IPS-20b (cell line): Measurements from ENCODE around the gene ZSCAN5C.
"Not testable (repeated sequence)": the region's sequence is repeated elsewhere in the genome, so short reads cannot be mapped to it uniquely, and the experiment has no call there.

Experiments used
- H3K27ac ChIP-seq: one replicate; pipeline ENCODE4 v1.5.1; 2013; ENCODE audit warnings: low read length
- H3K27me3 ChIP-seq: 2 replicates; pipeline ENCODE4 v1.6.1; 2013; ENCODE audit warnings: mild to moderate bottlenecking, low read length, inconsistent platforms; ENCODE audit not compliant: insufficient read depth
- H3K36me3 ChIP-seq: 2 replicates; pipeline ENCODE4 v1.6.1; 2013; ENCODE audit warnings: low read depth, mild to moderate bottlenecking, inconsistent platforms, low read length, moderate library complexity; ENCODE audit not compliant: insufficient read depth
- H3K4me1 ChIP-seq: 2 replicates; pipeline ENCODE4 v1.6.1; 2013; ENCODE audit warnings: mild to moderate bottlenecking, control low read depth, inconsistent platforms, low read length, moderate library complexity; ENCODE audit not compliant: insufficient read depth
- H3K4me3 ChIP-seq: 2 replicates; pipeline ENCODE4 v1.5.1; 2013; ENCODE audit warnings: mild to moderate bottlenecking, low read length, inconsistent platforms
- H3K9ac ChIP-seq: 2 replicates; pipeline ENCODE4 v1.6.1; 2013; ENCODE audit warnings: low read depth, mild to moderate bottlenecking, inconsistent platforms, low read length, moderate library complexity
- H3K9me3 ChIP-seq: 2 replicates; pipeline ENCODE4 v1.6.1; 2013; ENCODE audit warnings: mild to moderate bottlenecking, low read depth, low read length, inconsistent platforms; ENCODE audit not compliant: insufficient read depth

ZSCAN5C gene

DNA sequence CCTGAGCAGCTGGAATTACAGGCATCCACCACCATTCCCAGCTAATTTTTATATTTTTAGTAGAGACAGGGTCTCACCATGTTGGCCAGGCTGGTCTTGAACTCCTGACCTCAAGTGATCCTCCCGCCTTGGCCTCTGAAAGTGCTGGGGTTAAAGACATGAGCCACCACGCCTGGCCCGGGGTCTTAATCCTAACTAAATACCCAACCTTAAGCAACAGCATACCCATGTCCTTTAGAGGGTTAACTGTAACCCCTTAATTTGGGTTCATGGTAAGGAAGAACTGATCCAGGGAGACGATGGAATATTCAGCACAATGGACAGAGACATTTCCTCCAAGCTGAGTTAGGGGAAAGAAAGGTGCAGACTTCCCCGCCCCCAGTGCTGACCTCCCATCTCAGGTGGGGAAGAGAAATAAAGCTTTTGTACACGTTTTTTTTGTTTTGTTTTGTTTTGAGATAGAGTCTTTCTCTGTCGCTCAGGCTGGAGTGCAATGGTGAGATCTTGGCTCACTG lies 35.0 kb upstream of the ZSCAN5C start:
- no peaks in the 10 kb centered on the region for H3K4me1 ChIP-seq
- no peak overlapping the region for H3K4me3 ChIP-seq
- no peak overlapping the region for H3K9ac ChIP-seq
- H3K27me3 ChIP-seq = no peaks in the 10 kb centered on the region
- no peaks in the 10 kb centered on the region for H3K9me3 ChIP-seq
- H3K36me3 ChIP-seq = no peaks in the 10 kb centered on the region
- no peak overlapping the region for H3K27ac ChIP-seq

DNA sequence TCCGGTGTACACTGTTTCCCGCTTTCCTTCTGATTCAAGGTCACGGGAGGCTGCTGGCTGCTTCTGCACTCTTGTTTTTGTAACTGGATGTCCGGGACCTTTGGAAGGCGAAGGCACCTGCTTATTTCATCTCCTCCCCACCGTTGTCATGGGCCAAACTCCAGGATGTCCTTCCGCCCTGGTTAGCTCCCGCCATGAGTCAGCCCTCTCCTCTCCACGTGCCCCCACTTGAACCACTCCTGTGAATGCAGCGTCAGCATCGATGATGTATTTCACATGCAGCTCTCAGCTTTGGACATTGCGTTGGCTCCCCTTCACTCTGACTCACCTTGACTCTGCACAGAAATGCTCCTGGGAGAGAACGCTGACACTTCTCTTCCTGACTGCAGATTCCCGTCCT lies 31.8 kb upstream of the ZSCAN5C start:
- Histone ChIP-seq H3K36me3 (no peaks in the 10 kb centered on the region), H3K9me3 (no peaks in the 10 kb centered on the region), H3K27ac (no peak overlapping the region), H3K4me3 (no peak overlapping the region), H3K27me3 (no peaks in the 10 kb centered on the region; the same call in 1 of the 2 replicates), H3K4me1 (no peaks in the 10 kb centered on the region), H3K9ac (no peak overlapping the region)

DNA sequence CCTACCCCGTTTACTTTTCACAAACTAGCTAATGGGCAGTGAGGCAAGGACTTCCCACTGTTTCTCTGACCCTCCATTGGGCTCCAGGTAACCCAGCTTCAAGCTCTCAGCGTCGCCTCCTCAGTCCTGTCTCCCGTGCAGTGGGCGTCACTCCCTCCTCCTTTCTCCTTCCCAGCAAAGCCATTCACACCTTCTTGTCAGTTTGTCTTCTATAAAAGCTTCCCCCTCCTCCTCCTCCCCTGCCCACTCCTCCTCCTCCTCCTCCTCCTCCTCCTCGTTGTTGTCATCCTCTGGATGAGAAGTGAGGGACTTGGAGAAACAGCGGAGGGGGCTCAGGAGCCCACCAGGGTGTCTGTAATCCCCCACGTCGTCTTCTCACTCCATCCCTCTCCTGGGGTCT lies 28.0 kb upstream of the ZSCAN5C start:
- Histone ChIP-seq H3K27me3 (no peaks in the 10 kb centered on the region; the same call in 1 of the 2 replicates), H3K27ac (no peak overlapping the region)

DNA sequence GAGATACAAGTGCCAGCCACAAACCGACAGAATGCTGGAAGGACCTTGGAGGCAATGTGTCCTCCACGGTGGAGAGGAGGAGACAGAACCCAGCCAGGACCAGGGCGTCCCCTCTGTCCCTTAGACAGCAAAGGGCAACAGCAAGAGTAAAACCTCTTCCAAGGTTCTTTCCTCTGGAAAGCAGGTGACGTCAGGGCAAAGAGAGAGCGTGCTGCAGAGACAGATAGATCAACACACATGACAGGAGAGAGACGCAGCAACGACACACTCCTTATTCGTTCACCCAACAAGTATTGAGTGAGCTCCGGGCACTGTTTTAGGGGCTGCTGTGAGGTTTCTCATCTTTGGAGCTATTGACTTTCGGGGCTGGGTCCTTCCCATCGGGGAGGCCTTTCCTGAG lies 27.5 kb upstream of the ZSCAN5C start:
- Histone ChIP-seq H3K27ac (no peak overlapping the region), H3K4me1 (no peaks in the 10 kb centered on the region), H3K4me3 (no peak overlapping the region), H3K9me3 (no peaks in the 10 kb centered on the region), H3K27me3 (no peaks in the 10 kb centered on the region; the same call in 1 of the 2 replicates), H3K36me3 (no peaks in the 10 kb centered on the region), H3K9ac (no peak overlapping the region)

More for the DNA sequence above, 28.0 kb upstream of the ZSCAN5C start:
- H3K9me3 ChIP-seq = no peaks in the 10 kb centered on the region
- no peak overlapping the region for H3K4me3 ChIP-seq
- H3K9ac ChIP-seq = no peak overlapping the region
- H3K36me3 ChIP-seq = no peaks in the 10 kb centered on the region
- H3K4me1 ChIP-seq = no peaks in the 10 kb centered on the region

GRCh38 chr19:56175861-56176307 lies 26.2 kb upstream of the ZSCAN5C start, which contains the start of gene GALP:
TSS of gene GALP (plus strand) at chr19:56176008. CDS start at chr19:56177109, 1,101 bp downstream.
- not testable (repeated sequence) for H3K4me3 ChIP-seq, H3K9ac ChIP-seq, H3K4me1 ChIP-seq, H3K9me3 ChIP-seq, H3K36me3 ChIP-seq, H3K27me3 ChIP-seq, H3K27ac ChIP-seq

GRCh38 chr19:56176310-56176709 lies 25.8 kb upstream of the ZSCAN5C start:
- not testable (repeated sequence) for H3K27ac ChIP-seq, H3K36me3 ChIP-seq, H3K27me3 ChIP-seq, H3K9ac ChIP-seq, H3K9me3 ChIP-seq, H3K4me3 ChIP-seq, H3K4me1 ChIP-seq

DNA sequence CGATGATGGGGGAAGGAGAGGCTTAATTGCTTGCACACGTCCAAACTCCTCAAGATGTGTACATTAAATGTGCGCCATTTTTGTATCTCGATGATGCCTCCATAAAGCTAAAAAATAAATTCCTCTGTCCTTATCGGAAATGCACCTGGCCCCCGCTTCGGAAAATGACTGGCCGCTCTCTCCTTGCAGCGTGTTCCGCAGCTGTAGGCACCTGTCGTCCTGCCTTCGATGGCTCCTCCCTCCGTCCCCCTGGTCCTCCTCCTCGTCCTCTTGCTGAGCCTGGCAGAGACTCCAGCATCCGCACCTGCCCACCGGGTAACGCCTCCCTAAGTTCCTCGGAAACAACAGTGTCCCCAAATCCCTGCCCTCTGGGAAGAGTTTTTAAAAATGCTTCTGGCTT lies 25.2 kb upstream of the ZSCAN5C start:
- no peaks in the 10 kb centered on the region for H3K4me1 ChIP-seq
- no peak overlapping the region for H3K9ac ChIP-seq
- H3K36me3 ChIP-seq = no peaks in the 10 kb centered on the region
- no peaks in the 10 kb centered on the region for H3K9me3 ChIP-seq
- H3K27ac ChIP-seq = no peak overlapping the region
- H3K4me3 ChIP-seq = no peak overlapping the region
- H3K27me3 ChIP-seq = no peaks in the 10 kb centered on the region; the same call in 1 of the 2 replicates

GRCh38 chr19:56177564-56178243 lies 24.4 kb upstream of the ZSCAN5C start:
- Histone ChIP-seq H3K36me3 (no peaks in the 10 kb centered on the region), H3K27ac (no peak overlapping the region), H3K27me3 (no peaks in the 10 kb centered on the region; the same call in 1 of the 2 replicates), H3K9ac (no peak overlapping the region), H3K4me1 (no peaks in the 10 kb centered on the region), H3K4me3 (no peak overlapping the region), H3K9me3 (no peaks in the 10 kb centered on the region)

GRCh38 chr19:56189785-56190184 lies 12.3 kb upstream of the ZSCAN5C start:
- H3K36me3 ChIP-seq = no peaks in the 10 kb centered on the region
- no peaks in the 10 kb centered on the region for H3K4me1 ChIP-seq
- no peak overlapping the region for H3K9ac ChIP-seq
- no peak overlapping the region for H3K4me3 ChIP-seq
- no peaks in the 10 kb centered on the region for H3K9me3 ChIP-seq
- no peak overlapping the region for H3K27ac ChIP-seq
- H3K27me3 ChIP-seq = no peaks in the 10 kb centered on the region

GRCh38 chr19:56191115-56191514 lies 11.0 kb upstream of the ZSCAN5C start:
- Histone ChIP-seq H3K4me3 (no peak overlapping the region), H3K27ac (no peak overlapping the region), H3K9ac (no peak overlapping the region), H3K36me3 (no peaks in the 10 kb centered on the region), H3K4me1 (no peaks in the 10 kb centered on the region), H3K27me3 (no peaks in the 10 kb centered on the region), H3K9me3 (no peaks in the 10 kb centered on the region)

- no peaks in the 10 kb centered on the region for H3K4me1 ChIP-seq
- no peak overlapping the region for H3K9ac ChIP-seq
- no peak overlapping the region for H3K27ac ChIP-seq
- no peaks in the 10 kb centered on the region for H3K9me3 ChIP-seq
- no peaks in the 10 kb centered on the region for H3K36me3 ChIP-seq
- no peak overlapping the region for H3K4me3 ChIP-seq
- no peaks in the 10 kb centered on the region for H3K27me3 ChIP-seq
Measured at GRCh38 chr19:56191711-56192110, 10.4 kb upstream of the ZSCAN5C start.

DNA sequence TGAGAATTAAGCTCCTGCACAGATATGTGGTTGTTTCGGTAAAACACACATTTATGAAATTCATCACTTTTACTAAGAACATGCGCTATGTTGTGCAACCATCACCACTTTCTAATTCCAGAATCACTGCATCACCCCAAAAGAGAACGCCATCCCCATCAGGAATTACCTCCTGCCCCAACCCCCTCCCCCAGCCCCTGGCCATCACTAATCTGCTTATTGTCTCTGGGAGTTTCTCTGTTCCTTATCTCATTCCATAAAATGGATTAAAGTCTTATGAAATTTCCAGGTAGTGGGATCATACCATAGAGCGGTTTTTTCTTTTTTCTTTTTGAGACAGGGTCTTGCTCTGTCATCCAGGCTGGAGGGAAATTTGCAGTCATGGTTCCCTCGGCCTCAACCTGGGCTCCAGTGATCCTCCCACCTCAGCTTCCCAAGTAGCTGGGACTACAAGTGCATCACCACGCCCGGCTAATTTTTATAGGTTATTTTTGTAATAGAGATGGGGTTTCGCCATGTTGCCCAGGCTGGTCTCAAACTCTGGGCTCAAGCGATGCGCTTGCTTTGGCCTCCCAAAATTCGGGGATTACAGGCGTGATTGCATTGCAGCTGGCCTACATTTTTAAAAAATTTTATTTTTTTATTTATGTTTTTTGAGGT lies 8.0 kb upstream of the ZSCAN5C start:
- H3K36me3 ChIP-seq = no peaks in the 10 kb centered on the region
- no peaks in the 10 kb centered on the region for H3K4me1 ChIP-seq
- no peak overlapping the region for H3K4me3 ChIP-seq
- no peaks in the 10 kb centered on the region for H3K9me3 ChIP-seq
- H3K27me3 ChIP-seq = no peaks in the 10 kb centered on the region
- H3K9ac ChIP-seq = no peak overlapping the region
- no peak overlapping the region for H3K27ac ChIP-seq
